ENCODE data around the gene SCPEP1.

SCPEP1 gene, protein sequence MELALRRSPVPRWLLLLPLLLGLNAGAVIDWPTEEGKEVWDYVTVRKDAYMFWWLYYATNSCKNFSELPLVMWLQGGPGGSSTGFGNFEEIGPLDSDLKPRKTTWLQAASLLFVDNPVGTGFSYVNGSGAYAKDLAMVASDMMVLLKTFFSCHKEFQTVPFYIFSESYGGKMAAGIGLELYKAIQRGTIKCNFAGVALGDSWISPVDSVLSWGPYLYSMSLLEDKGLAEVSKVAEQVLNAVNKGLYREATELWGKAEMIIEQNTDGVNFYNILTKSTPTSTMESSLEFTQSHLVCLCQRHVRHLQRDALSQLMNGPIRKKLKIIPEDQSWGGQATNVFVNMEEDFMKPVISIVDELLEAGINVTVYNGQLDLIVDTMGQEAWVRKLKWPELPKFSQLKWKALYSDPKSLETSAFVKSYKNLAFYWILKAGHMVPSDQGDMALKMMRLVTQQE

DNA sequence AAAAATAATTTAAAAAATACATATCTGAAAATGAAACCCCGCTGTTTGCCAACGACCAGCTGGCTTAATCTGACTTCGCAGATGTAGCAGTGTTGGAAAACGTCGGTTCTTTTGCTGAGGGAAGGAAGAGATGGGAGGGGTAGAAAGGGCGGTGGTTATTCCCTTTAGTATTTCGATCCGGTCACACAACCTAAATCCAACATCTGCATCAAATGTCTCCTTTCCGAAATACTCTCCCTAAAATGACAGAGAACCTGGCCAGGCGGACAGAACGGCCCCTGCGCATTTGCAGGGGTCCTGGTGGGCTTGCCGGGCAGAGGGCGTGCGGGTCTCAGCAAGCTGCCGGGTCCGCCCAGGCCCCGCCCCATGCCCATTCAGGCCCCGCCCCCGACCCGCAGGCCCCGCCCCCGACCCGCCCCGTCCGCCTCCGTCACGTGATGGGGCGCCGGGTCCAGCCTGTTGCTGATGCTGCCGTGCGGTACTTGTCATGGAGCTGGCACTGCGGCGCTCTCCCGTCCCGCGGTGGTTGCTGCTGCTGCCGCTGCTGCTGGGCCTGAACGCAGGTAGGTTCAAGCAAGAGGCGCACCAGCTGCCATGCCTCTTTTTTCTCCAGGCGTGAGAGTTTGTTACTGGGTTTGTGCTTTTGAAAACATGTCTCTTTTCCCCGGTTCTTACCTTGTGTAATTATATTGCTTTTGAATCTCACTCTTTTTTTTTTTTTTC, at the start of gene SCPEP1:
TSS of gene SCPEP1 (plus strand) at position 459 of the 723 bp plus-strand sequence. CDS start at position 488, 29 bp downstream.
- TF ChIP-seq, protein P1, sequence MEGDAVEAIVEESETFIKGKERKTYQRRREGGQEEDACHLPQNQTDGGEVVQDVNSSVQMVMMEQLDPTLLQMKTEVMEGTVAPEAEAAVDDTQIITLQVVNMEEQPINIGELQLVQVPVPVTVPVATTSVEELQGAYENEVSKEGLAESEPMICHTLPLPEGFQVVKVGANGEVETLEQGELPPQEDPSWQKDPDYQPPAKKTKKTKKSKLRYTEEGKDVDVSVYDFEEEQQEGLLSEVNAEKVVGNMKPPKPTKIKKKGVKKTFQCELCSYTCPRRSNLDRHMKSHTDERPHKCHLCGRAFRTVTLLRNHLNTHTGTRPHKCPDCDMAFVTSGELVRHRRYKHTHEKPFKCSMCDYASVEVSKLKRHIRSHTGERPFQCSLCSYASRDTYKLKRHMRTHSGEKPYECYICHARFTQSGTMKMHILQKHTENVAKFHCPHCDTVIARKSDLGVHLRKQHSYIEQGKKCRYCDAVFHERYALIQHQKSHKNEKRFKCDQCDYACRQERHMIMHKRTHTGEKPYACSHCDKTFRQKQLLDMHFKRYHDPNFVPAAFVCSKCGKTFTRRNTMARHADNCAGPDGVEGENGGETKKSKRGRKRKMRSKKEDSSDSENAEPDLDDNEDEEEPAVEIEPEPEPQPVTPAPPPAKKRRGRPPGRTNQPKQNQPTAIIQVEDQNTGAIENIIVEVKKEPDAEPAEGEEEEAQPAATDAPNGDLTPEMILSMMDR (IDR thresholded peaks at IDR 0.05) = no peak

DNA sequence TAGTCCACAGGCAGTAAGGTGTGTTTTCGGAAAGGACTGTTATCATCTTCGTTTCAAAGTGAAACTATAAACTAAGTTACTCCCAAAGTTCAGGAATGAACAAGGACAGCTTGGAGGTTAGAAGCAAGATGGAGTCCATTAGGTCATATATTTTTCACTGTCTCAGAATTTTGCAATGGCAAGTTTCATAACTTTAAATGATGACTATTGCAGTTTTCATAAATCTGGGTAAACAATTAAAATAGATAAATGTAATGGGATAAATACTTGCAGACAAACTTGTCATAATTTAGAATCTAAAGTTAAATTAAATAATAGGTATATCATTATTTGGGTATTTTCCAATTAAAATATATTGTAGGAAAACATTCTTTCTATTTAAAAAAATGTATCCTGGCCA, 49.3 kb upstream of the SCPEP1 start:
- TF ChIP-seq, protein P1 (IDR thresholded peaks at IDR 0.05) = no peak

DNA sequence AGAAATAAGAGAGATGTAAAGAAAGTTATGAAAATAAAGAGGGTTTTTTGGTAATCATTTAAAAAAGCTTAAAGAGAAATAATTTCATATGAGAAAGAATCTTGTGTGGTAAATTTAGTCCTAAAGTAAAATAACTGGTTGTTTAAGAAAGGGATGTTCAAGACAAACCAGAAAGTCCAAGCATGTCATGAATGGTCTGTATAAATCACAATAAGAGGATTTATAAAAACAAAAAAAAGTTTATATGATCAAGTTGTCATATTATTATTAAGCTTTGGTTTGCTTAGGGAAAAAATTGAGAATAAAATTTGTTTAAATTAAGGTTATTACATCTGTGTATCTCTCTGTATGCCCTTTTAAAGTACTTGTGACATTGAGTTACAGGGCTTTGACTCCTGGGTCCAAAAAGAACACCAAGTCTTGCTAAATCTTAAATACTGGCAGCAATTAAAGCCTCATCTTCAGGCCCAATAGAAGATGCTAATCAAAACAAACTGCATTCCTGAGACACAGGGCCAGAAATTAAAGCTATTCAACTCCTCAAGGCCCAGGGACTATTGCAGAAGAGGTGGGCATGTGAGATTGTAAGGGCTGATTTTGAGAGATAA, 48.5 kb upstream of the SCPEP1 start:
- TF ChIP-seq, protein P1 (IDR thresholded peaks at IDR 0.05) = no peak

DNA sequence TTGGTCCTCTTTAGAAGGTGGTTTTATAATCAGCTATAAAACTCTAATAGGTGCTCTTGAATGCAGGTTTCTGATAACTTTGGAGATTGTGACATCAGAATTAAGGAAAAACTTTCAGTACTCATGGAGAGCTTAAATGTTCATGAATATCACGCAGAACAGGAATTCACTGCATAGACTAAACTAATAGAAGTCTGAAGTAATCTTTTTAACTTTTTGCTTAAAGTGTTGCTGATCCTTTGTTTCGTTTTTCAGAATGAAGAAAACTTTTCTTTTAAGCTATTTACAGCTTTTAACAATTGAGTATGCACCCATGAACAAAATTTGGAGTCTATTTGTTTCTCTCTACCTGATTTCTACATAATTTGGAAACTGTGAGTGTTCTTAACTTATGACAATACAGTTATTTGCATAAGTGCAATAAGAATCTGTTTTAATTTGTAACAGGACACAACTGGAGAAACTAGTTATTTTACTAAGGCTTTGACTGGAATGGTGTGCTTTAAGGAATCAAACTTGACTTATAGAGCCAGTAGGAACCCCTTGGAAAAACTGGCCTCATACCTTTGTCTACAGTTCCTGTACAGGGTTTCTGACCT, 47.1 kb upstream of the SCPEP1 start:
- TF ChIP-seq, protein P1 (IDR thresholded peaks at IDR 0.05) = no peak

DNA sequence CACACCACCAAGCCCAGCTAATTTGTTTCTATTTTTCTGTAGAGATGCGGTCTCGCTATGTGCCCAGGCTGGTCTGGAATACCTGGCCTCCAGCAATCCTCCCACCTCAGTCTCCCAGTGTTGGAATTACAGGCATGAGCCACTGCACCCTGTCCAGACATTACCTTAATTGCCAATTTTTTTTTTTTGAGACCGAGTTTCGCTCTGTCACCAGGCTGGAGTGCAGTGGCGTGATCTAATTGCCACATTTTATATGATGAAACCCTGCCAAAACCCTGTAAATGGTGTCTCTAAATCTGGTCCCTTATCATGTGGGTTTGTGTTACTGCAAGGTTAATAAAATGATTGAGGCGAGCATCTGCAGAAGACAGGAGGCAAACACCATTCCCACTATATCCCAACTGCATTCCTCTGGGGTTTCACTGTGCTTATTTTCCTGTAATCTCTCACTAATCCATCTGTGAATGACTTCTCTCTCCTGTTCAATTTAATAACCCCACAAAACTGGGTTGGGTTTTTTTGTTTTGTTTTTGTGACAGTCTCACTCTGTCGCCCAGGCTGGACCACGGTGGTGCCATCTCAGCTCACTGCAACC, 44.7 kb upstream of the SCPEP1 start:
- TF ChIP-seq, protein P1 (IDR thresholded peaks at IDR 0.05) = no peak

DNA sequence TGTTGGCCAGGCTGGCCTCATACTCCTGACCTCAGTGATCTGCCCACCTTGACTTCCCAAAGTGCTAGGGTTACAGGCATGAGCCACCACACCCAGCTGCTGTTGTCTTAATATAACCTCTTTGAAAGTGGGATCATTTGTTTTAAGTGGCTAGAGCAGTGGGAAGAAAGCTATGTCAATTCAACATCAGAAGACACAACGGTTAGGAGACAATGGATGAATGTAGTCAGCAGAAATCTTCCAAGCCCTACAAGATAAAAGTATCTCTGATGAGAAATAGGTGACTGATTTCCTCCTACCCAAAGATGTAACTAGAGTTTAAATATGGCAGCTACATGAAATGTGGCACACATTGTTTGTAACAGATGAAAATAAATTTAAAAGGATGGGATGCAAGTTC, 44.1 kb upstream of the SCPEP1 start:
- TF ChIP-seq, protein P1 (IDR thresholded peaks at IDR 0.05) = no peak

DNA sequence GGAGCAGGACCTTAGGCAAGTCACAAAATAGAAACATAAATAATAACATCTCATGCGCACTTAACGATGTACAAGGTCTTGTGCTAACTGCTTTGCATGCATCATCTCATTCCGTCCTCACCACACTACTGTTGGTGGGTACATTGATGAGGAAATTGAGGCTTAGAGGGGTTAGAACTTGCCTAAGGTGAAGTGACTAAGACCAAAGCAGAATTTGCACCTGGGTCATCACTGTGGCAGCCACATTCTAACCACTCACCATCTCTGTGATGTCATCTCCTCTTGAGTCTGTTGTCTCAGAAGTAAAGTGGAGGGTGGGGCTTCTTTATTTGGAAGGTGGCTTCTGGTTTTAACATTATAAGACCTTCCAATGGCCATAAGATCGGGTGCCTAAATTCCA, 43.7 kb upstream of the SCPEP1 start:
- TF ChIP-seq, protein P1 (IDR thresholded peaks at IDR 0.05) = no peak
